ENCODE data around the gene NRXN3. TPM values are rescaled to one million over a fixed set of nuclear protein-coding genes. Genes with fewer than 3 reads are reported as not detected.
A peak's percentile ranks its signal among the peaks of the same experiment; 100 is the strongest.

The NRXN3 gene
- polyA plus RNA-seq, 5 donors: 1.3 to 1.9 (median 1.4) TPM

DNA sequence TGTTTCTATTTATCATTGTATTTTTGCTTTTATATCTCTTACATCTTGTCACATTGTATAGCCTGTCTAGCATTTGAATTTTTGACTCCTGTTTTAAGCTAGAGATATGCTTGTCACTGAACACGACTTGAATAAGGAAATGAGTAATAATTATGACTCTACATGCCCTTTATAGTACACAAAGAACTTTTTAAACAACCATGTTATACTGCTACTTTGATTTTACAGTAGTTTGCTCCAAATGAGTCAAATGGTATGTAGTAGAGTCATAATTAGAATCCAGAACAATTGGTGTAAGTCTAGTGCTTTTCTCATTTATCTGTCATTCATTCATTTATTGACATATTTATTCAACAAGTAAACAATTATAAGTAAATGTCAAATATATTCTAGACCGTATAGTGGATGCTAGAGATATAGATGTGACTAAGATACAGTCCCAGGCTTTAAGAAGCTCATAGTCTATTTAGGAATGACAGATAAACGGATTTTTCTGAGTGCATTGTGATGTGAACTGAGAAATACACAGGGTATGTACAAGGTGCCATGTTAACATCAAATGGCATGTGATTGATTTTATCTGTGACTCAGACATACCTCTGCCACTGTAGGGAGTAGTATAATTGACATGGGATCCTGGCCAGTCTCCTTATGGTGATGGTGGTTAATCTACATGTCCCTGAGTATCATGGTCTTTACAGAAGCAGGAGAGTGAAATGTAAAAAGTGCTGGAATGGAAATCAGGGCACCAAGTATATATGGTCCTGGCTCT lies 1241.4 kb downstream of the NRXN3 start:
- DNase-seq: no peak

- no peak for DNase-seq
Measured at GRCh38 chr14:79412822-79413221, 1242.6 kb downstream of the NRXN3 start.

DNA sequence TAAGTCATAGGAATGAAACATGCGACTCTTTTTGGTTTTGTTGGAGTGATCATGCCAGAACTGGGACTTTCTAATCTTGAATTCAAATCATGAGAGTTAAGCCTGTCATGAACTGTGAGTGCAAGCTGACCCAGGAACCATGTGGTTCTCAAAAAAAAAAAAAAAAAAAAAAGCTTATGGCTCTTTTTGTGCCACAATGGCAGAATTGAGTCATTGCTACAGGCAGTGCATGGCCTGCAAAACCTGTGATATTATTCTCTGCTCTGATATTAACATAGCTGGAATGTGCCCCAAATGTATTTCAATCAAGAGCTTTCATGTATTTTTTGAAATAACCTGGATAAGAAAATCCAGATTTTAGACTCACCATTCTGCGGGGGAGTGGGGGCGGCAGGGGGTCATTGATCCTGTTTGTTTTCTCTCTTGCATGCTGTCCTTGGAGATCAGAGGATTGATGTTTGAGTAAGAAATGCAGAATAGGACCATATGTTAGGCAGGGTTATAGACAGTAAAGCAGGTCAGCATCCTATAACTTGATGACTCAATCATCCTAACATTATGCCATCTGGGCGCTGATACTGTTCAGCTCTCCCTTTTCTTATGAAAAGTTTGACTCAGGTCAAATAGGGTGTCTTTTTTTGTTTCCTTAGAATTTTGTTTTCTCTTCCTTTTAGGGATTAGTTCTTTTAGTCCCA lies 1243.7 kb downstream of the NRXN3 start:
- no peak for DNase-seq

DNA sequence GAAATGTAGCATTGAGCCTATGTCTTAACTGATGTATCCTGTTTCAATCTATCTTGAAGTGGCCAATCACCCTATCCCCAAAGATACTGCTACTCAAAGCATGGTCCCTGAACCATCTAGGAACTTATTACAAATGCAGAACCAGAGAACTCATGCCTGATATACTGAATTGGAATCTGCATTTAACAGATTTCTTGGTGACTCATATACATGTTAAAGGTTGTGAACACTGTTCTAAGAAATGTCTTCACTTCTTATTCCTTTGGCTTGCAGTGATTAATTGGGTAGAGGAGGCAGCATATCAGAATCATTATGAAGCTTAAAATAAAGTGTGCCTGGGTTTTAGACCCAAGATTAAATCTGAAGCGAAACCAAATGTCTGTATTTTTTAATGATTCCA lies 1245.6 kb downstream of the NRXN3 start:
- no peak for DNase-seq

DNA sequence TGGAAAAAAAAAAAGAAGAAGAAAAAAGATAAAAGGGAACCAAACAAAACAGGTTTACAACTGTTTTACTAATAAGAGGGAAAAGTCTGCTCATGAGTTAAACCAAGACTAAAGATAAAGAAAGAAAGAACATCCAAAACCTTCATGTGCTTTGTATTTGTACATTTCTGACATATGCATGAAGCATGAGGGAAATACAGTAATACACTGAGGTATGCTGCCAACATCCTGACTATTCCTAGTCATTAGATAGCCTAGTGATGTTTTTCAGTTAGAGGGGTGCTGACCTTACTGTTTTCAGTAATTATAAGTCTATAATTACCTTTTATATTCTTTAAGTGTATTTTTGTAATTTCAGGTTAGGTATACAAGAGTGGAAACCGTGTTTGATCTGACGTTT lies 1247.8 kb downstream of the NRXN3 start:
- DNase-seq: no peak

- no peak for DNase-seq
Measured at GRCh38 chr14:79418649-79419415, 1248.7 kb downstream of the NRXN3 start.

- no peak for DNase-seq
Measured at GRCh38 chr14:79419571-79420327, 1249.6 kb downstream of the NRXN3 start.

GRCh38 chr14:79420725-79421124 lies 1250.6 kb downstream of the NRXN3 start:
- no peak for DNase-seq

GRCh38 chr14:79421811-79422210 lies 1251.6 kb downstream of the NRXN3 start:
- no peak for DNase-seq

DNA sequence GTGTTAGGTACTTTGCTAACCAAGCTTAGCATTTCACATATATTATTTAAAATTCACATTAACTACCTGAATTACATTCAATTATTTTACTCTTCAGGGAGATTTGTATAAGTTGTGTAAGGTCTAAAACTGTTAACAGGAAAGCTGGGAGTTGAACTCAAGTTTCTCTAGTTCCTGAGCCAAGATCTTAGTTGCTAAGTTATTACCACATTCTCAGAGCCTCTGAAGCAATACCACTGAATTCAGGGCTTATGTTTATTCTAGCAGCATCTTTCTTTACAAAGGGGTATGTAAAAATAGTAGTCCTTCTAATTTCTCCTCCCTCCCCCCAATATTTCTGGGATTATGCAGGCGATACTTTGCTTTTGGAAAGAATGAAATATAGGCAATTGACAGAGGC lies 1254.3 kb downstream of the NRXN3 start:
- DNase-seq: no peak

GRCh38 chr14:79426103-79426755 lies 1256.1 kb downstream of the NRXN3 start:
- no peak for DNase-seq

DNA sequence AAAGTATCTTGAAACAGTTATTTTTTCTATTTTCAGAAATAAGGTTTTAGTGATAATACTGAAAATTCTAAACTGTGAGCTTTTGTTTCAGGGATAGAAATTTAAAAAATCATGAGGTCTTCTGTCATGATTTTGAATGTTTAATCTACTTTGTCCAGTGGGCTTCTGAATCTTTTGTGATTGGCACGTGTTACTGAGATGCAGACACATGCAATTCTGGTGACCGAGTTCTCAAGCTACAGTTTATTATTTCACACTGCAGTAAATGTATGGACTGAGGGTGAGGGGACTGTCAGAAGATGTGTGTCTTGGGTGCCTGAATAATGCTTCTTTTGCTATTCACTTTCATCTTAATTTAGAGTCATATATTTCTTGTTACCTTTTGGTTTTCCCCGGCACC lies 1262.5 kb downstream of the NRXN3 start:
- no peak for DNase-seq

DNA sequence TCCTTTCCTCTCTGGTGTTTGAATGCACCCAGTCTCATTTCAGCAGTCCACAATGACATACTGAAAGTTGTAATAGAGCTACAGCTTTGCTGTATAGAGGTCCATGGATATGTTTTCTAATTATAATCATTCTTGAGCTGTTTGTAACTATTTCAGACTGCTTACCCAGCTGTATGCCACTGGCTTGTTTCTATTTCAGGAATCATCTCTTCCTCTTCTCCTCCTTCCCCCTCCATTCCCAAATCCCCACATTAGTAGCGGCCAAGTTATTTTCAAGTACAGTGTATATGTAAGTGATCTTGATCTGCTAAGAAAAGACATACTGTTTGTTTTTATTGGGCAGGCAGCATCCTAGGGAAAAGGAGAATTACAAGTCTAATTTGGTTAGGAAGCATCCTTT lies 1266.2 kb downstream of the NRXN3 start:
- DNase-seq: no peak

DNA sequence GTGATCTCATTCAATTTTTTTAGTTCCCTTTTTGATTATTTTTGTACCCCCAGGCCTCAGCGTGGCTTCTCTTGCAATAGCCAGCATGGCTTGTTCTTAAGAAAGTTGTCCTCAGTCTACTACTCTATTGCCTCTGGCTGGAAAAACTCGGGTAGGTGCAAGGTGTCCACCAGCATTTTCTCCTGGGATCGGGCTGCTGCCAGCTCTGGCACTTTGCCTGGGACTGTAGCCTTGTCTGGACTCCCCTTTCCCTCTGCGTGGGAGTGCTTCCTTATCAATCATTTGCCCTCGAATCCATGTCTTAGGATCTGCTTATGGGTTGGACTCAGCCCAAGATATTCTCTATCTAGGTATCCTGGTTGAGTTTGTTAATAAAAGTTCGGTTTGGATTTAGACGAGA lies 1267.8 kb downstream of the NRXN3 start:
- DNase-seq: no peak

- DNase-seq: no peak
Measured at GRCh38 chr14:79438696-79439342, 1268.6 kb downstream of the NRXN3 start.

DNA sequence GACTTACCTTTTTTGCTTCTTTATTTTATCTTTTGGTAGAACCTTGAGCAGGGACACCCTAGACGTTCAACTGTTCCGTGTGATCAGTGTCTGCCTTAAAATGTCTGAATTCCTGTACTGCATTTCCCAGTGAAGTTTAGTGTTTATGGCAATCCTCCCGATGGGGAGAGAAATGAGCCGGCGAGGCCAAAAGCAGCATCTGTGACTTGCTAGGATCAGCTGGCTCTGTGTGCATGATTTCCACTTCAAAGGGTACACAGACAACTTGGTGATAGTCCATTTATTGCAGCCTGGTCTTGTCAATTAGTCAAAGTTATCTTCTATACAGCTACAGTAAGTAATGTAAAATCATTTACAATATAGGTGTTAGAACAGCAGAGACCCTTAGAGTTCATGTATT lies 1272.6 kb downstream of the NRXN3 start:
- DNase-seq: peak; percentile 43 to 56

- no peak for DNase-seq
Measured at GRCh38 chr14:79443602-79444001, 1273.4 kb downstream of the NRXN3 start.

GRCh38 chr14:79448960-79449359 lies 1278.8 kb downstream of the NRXN3 start:
- DNase-seq: no peak

DNA sequence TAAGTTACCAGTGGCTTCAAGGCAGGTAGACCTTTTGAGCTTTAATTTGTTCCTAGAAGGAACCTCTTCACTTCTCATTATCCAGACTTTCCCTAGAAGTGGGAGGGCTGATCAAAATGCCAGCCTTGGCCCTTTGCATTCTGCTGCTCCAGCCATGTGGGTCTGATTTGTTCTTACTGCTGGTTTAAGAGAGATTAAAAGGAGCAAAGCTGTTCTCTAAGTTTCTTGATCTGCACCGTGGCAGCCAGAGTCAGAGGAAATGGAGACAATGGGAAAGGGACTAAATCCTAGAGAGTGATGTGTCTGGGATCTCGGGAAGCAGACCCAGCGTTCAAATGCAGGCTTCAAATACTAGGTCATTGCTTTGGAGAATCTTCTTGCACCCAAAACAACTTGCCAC lies 1281.4 kb downstream of the NRXN3 start:
- DNase-seq: no peak

- no peak for DNase-seq
Measured at GRCh38 chr14:79453276-79453675, 1283.1 kb downstream of the NRXN3 start.

DNA sequence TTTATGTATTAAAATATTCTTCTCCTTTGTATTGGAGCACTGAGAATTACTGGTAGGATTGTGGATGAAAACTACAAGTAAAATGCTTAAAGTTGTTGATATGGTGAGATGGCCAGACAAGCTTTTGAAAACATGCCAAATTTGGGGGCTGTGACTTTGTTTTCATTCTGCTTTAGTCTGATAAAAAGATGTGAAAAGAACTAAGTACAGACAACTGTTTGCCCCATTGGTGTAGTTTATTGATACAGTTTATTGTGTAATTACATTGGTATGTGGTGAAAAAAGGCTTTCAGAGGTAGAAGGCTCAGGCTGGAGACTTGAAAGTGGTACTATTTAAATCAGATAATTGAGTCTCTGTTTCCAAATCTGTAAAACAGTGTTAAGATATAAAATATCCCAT lies 1294.3 kb downstream of the NRXN3 start:
- no peak for DNase-seq

Data from right lung (tissue), 5 donors.